G401.6 (cell line): ENCODE data around the gene MACO1.

Source experiments
- FAIRE-seq: peaks from 2 replicates; lab custom pipeline; 2012; peaks lifted over from hg19 to GRCh38; lab: Jason Lieb, UNC

Gene MACO1

GRCh38 chr1:25524568-25525360 lies 94.1 kb downstream of the MACO1 start:
- no peak for FAIRE-seq

GRCh38 chr1:25525361-25525688 lies 94.6 kb downstream of the MACO1 start:
- no peak for FAIRE-seq

- no peak for FAIRE-seq
Observed at GRCh38 chr1:25526753-25527152, 96.1 kb downstream of the MACO1 start.

GRCh38 chr1:25527226-25527846 lies 96.6 kb downstream of the MACO1 start:
- FAIRE-seq = no peak

GRCh38 chr1:25527946-25528595 lies 97.4 kb downstream of the MACO1 start:
- no peak for FAIRE-seq

GRCh38 chr1:25528881-25529517 lies 98.3 kb downstream of the MACO1 start:
- no peak for FAIRE-seq

GRCh38 chr1:25529518-25530185 lies 99.0 kb downstream of the MACO1 start:
- FAIRE-seq = no peak

GRCh38 chr1:25530186-25531081 lies 99.7 kb downstream of the MACO1 start:
- no peak for FAIRE-seq

- no peak for FAIRE-seq
Observed at GRCh38 chr1:25531082-25531461, 100.4 kb downstream of the MACO1 start.

- no peak for FAIRE-seq
Observed at GRCh38 chr1:25532970-25533369, 102.3 kb downstream of the MACO1 start.

- peak; percentile 17 for FAIRE-seq
Observed at GRCh38 chr1:25533775-25534409, 103.2 kb downstream of the MACO1 start.

- FAIRE-seq = no peak
Observed at GRCh38 chr1:25534410-25534788, 103.7 kb downstream of the MACO1 start.

GRCh38 chr1:25536124-25536523 lies 105.4 kb downstream of the MACO1 start:
- no peak for FAIRE-seq

- FAIRE-seq = no peak
Observed at GRCh38 chr1:25537153-25537831, 106.6 kb downstream of the MACO1 start.

- FAIRE-seq = no peak
Observed at GRCh38 chr1:25538191-25538767, 107.6 kb downstream of the MACO1 start.

GRCh38 chr1:25540750-25541342 lies 110.1 kb downstream of the MACO1 start:
- FAIRE-seq = no peak

- no peak for FAIRE-seq
Observed at GRCh38 chr1:25541425-25541824, 110.7 kb downstream of the MACO1 start.

- no peak for FAIRE-seq
Observed at GRCh38 chr1:25541889-25542658, 111.4 kb downstream of the MACO1 start.

- FAIRE-seq = no peak
Observed at GRCh38 chr1:25543005-25543424, 112.3 kb downstream of the MACO1 start.
